BLaER1 treated with 17β-estradiol and CSF1 and Interleukin-3, amounts not matched to agents 10 nM and 100 nM (cell line): ENCODE results near the gene TRIM61.
A peak's percentile ranks its signal among the peaks of the same experiment; 100 is the strongest.
"Not testable (repeated sequence)": the region's sequence is repeated elsewhere in the genome, so short reads cannot be mapped to it uniquely, and the experiment has no call there.

Experiments used
- H3K27ac ChIP-seq, 11 experiments: shearing (Covaris generic); formaldehyde crosslinking; 2 replicates each; pipeline ENCODE4 v1.8.1; 2022
- H3K27me3 ChIP-seq, 11 experiments: shearing (Covaris generic); formaldehyde crosslinking; 2 replicates each; pipeline ENCODE4 v1.8.1; 2022
- H3K36me3 ChIP-seq, 11 experiments: shearing (Covaris generic); formaldehyde crosslinking; 2 replicates each; pipeline ENCODE4 v1.8.1; 2022
- H3K4me1 ChIP-seq, 10 experiments: shearing (Covaris generic); formaldehyde crosslinking; 2 replicates each; pipeline ENCODE4 v1.8.1; 2022
- H3K4me2 ChIP-seq, 11 experiments: shearing (Covaris generic); formaldehyde crosslinking; 2 replicates each; pipeline ENCODE4 v1.8.1; 2022
- H3K4me3 ChIP-seq, 10 experiments: shearing (Covaris generic); formaldehyde crosslinking; 2 replicates each; pipeline ENCODE4 v1.8.1; 2022
- H3K9ac ChIP-seq, 11 experiments: shearing (Covaris generic); formaldehyde crosslinking; 2 replicates each; pipeline ENCODE4 v1.8.1; 2022
- H3K9me3 ChIP-seq, 11 experiments: shearing (Covaris generic); formaldehyde crosslinking; replicated peaks in 1 of 11; 2 replicates each; pipeline ENCODE4 v1.8.1; 2022
- H4K20me1 ChIP-seq, 11 experiments: shearing (Covaris generic); formaldehyde crosslinking; 2 replicates each; pipeline ENCODE4 v1.8.1; 2022
- Cebpa-rat ChIP-seq, 11 experiments: shearing (Covaris generic); IDR thresholded peaks; 2 replicates each; pipeline ENCODE4 v1.8.1; 2022

TRIM61 gene

DNA sequence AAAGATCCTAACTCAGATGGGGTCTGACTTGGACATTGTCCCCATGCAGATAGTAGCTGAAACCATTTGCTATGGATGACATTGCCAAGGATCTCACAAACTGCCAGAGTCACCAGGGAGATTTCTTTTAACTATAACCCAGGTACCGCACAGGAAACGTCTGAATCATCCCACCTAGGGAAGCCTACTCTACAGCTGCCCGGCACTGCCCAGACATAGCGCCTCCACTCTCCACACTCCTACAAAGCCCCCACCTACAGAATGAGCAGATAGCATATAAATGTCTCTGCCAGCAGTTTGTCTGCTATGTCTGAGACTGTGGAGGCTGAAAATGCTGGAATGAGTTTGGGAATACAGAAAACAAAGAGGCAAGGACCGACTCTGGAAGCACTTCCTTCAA lies 32.3 kb downstream of the TRIM61 start:
- no peak for TF ChIP-seq Cebpa-rat (IDR thresholded peaks at IDR 0.05)
- no peak overlapping the region for H3K4me3 ChIP-seq
- H4K20me1 ChIP-seq = no peaks in the 10 kb centered on the region
- H3K9me3 ChIP-seq = peaks cover 0 to 9% (median 0%) of the 10 kb centered on the region in 11 experiments; a peak in 6 of 22 replicates
- no peak overlapping the region for H3K9ac ChIP-seq
- H3K4me1 ChIP-seq = peaks cover 0 to 6% (median 0%) of the 10 kb centered on the region in 10 experiments; a peak in 2 of 20 replicates
- no peaks in the 10 kb centered on the region for H3K27me3 ChIP-seq
- H3K36me3 ChIP-seq = no peaks in the 10 kb centered on the region
- H3K4me2 ChIP-seq = no peak overlapping the region
- no peak overlapping the region for H3K27ac ChIP-seq

GRCh38 chr4:164943192-164943591 lies 34.3 kb downstream of the TRIM61 start:
- H3K27ac ChIP-seq = no peak overlapping the region
- H3K36me3 ChIP-seq = no peaks in the 10 kb centered on the region
- H4K20me1 ChIP-seq = no peaks in the 10 kb centered on the region
- peaks cover 0 to 9% (median 0%) of the 10 kb centered on the region in 11 experiments; a peak in 6 of 22 replicates for H3K9me3 ChIP-seq
- TF ChIP-seq Cebpa-rat (IDR thresholded peaks at IDR 0.05) = no peak
- peaks cover 0 to 4% (median 0%) of the 10 kb centered on the region in 10 experiments; a peak in 2 of 20 replicates for H3K4me1 ChIP-seq
- H3K27me3 ChIP-seq = no peaks in the 10 kb centered on the region
- H3K4me3 ChIP-seq = no peak overlapping the region
- H3K4me2 ChIP-seq = no peak overlapping the region
- H3K9ac ChIP-seq = no peak overlapping the region

DNA sequence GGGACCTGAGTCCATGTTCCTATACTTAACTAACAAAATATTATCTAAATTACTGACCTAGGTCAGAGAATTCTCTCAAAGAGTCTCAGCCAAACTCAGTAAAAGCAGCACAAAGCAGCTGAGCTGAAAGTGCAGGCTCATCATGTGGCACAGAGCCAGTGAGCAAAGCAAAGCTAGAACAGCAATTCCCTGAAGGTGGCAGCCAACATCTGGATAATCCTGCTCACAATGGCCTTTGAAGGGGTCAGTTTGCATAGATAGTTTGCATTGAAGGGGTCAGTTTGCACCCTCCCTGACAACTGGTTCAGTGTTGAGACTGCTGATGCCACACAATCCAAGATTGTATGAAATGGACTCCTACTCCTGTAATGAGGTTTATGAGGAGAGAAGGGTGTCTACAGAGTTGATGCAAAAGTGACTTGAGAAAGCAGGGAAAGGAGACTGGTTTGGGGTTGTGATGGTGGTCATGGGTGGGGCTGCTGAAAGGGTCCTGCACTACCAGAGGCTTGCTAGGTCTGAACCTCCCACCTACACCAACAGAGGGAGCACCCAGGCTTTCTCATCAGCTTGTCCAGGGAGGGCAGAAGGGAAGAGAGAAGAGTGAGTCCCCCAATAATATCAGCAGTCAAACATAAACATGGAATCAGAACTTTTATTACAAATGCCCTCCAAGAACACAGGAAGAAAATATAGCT lies 39.7 kb downstream of the TRIM61 start:
- Histone ChIP-seq H3K27me3 (no peaks in the 10 kb centered on the region), H3K9me3 (peaks cover 0 to 4% (median 0%) of the 10 kb centered on the region in 11 experiments; a peak in 6 of 22 replicates), H3K27ac (no peak overlapping the region), H3K4me1 (peaks cover 0 to 12% (median 11%) of the 10 kb centered on the region in 10 experiments; a peak in 12 of 20 replicates), H3K4me3 (no peak overlapping the region), H4K20me1 (no peaks in the 10 kb centered on the region), H3K9ac (no peak overlapping the region), H3K36me3 (no peaks in the 10 kb centered on the region), H3K4me2 (no peak overlapping the region)
- TF ChIP-seq Cebpa-rat (IDR thresholded peaks at IDR 0.05) = no peak

DNA sequence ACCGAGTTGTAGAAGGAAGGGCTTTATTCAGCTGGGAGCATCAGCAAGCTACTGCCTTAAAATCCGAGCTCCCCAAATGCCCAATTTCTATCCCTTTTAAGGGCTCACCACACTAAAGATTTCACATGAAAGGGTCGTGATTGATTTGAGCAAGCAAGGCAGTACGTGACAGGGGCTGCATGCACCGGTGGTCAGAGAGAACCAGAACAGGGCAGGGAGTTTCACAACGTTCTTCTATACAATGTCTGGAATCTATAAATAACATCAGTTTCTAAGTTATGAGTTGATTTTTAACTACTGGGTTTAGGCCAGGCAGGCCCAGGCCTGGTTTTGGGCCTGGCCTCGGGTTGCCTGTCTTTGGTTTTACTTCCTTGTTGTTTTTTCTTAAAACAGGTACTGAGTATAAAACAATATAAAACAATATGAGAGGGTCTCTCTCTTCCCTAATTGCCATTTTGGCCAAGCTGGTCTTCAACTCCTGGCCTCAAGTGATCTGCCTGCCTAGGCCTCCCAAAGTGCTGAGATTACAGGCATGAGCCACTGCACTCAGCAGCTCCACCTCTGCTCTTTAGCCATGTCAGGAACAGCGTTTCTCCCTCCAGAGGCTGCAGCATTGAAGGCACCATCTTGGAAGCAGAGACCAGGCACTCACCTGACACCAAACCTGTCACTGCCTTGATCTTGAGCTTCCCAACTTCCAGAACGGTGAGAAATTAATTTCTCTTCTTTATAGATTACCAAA lies 41.4 kb downstream of the TRIM61 start:
- Histone ChIP-seq H3K9ac (peak overlapping the region in 3 of 11 experiments; percentile 9 to 42 (median 14); a peak in 3 of 22 replicates), H3K27ac (peak overlapping the region in 5 of 11 experiments; percentile 10 to 62 (median 55); a peak in 6 of 22 replicates), H3K4me2 (peak overlapping the region in 8 of 11 experiments; percentile 20 to 59 (median 26); a peak in 12 of 22 replicates), H3K4me1 (peaks cover 0 to 12% (median 11%) of the 10 kb centered on the region in 10 experiments; a peak in 12 of 20 replicates)
- not testable (repeated sequence) for H4K20me1 ChIP-seq, H3K27me3 ChIP-seq, H3K9me3 ChIP-seq, H3K4me3 ChIP-seq, H3K36me3 ChIP-seq

DNA sequence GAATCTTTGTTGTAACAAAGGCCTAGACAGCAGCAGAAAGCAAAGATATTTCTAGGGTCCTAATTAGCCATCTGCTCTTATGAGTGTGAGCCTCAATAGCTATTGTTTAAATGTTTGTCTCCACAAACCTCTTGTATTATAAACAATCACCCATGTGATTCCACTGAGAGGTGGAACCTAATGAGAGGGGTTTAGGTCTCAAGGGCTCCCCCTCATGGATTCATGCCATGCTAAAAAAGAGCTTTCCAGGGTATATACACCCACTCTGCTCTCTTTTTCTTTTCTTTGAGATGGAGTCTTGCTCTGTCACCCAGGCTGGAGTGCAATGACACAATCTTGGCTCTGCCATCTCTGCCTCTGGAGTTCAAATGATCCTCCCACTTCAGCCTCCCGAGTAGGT lies 42.1 kb downstream of the TRIM61 start:
- no peak overlapping the region for H3K4me3 ChIP-seq
- peak overlapping the region in 8 of 11 experiments; percentile 20 to 59 (median 26); a peak in 10 of 22 replicates for H3K4me2 ChIP-seq
- no peaks in the 10 kb centered on the region for H3K27me3 ChIP-seq
- H3K4me1 ChIP-seq = peaks cover 0 to 12% (median 11%) of the 10 kb centered on the region in 10 experiments; a peak in 12 of 20 replicates
- H3K27ac ChIP-seq = peak overlapping the region in 3 of 11 experiments; percentile 10 to 60 (median 55); a peak in 3 of 22 replicates
- no peaks in the 10 kb centered on the region for H4K20me1 ChIP-seq
- peaks cover 0 to 4% (median 0%) of the 10 kb centered on the region in 11 experiments; a peak in 2 of 22 replicates for H3K9me3 ChIP-seq
- H3K9ac ChIP-seq = peak overlapping the region in 1 of 11 experiments; percentile 14; a peak in 1 of 22 replicates
- TF ChIP-seq Cebpa-rat (IDR thresholded peaks at IDR 0.05) = no peak
- H3K36me3 ChIP-seq = no peaks in the 10 kb centered on the region

- Histone ChIP-seq H3K4me1 (peaks cover 0 to 12% (median 11%) of the 10 kb centered on the region in 10 experiments; a peak in 12 of 20 replicates), H3K27ac (no peak overlapping the region), H3K4me3 (no peak overlapping the region), H4K20me1 (no peaks in the 10 kb centered on the region), H3K4me2 (no peak overlapping the region), H3K36me3 (no peaks in the 10 kb centered on the region), H3K27me3 (no peaks in the 10 kb centered on the region), H3K9ac (no peak overlapping the region), H3K9me3 (peaks cover 0 to 15% (median 7%) of the 10 kb centered on the region in 11 experiments; a peak in 7 of 22 replicates)
- TF ChIP-seq Cebpa-rat (IDR thresholded peaks at IDR 0.05) = no peak
Observed at GRCh38 chr4:164933244-164933643, 44.2 kb downstream of the TRIM61 start.

- peaks cover 0 to 12% (median 11%) of the 10 kb centered on the region in 10 experiments; a peak in 12 of 20 replicates for H3K4me1 ChIP-seq
- H3K36me3 ChIP-seq = no peaks in the 10 kb centered on the region
- no peaks in the 10 kb centered on the region for H4K20me1 ChIP-seq
- H3K4me3 ChIP-seq = no peak overlapping the region
- TF ChIP-seq Cebpa-rat (IDR thresholded peaks at IDR 0.05) = no peak
- no peak overlapping the region for H3K9ac ChIP-seq
- no peak overlapping the region for H3K4me2 ChIP-seq
- no peak overlapping the region for H3K27ac ChIP-seq
- no peaks in the 10 kb centered on the region for H3K27me3 ChIP-seq
- peaks cover 0 to 15% (median 7%) of the 10 kb centered on the region in 11 experiments; a peak in 7 of 22 replicates for H3K9me3 ChIP-seq
Observed at GRCh38 chr4:164931551-164932324, 45.7 kb downstream of the TRIM61 start.

DNA sequence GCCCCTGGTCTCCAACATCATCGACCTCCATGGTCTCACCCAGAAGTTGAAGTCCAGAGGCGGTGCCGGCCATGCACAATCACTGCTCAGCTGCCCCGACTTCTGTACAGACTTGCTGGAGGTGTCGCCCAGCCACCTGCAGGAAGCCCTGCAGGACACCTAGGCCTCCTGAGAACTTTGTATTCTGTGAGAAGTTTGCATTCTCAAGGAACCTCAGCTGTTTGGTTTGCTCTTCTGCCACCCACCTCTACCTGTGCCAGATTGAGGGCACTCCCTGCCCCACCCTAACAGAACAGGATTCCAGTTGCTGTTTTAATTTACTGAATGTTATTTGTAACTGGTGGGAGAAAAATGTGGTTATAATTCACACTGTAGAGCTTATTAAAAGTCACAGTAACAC lies 46.8 kb downstream of the TRIM61 start:
- Histone ChIP-seq H3K27ac (no peak overlapping the region), H3K4me1 (peaks cover 0 to 5% (median 3%) of the 10 kb centered on the region in 10 experiments; a peak in 12 of 20 replicates), H3K36me3 (no peaks in the 10 kb centered on the region), H3K4me3 (no peak overlapping the region), H3K27me3 (no peaks in the 10 kb centered on the region), H3K4me2 (no peak overlapping the region), H4K20me1 (no peaks in the 10 kb centered on the region), H3K9ac (no peak overlapping the region), H3K9me3 (peaks cover 0 to 15% (median 7%) of the 10 kb centered on the region in 11 experiments; a peak in 7 of 22 replicates)
- no peak for TF ChIP-seq Cebpa-rat (IDR thresholded peaks at IDR 0.05)

DNA sequence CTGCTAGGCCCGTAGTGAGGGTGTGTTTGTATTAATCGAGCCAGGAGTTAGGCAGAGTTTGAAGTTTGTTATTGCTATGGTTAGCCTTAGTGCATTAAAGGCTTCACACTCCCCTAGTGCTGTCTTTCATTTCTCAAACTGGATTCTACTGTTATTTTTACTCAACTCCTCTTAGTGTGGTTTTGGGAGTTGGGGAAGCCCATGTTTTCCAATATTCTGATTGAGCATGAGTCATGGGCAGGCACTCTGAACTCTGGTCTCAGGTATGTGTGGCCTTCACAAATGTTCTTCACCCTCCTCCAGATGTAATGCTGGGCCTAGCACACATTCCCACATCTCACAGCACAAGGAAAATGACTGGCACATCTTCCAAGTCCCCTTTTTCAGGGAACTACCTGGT lies 50.4 kb downstream of the TRIM61 start:
- not testable (repeated sequence) for H3K36me3 ChIP-seq, H3K4me2 ChIP-seq, H3K9ac ChIP-seq, H3K27me3 ChIP-seq, H3K27ac ChIP-seq, H4K20me1 ChIP-seq, H3K4me1 ChIP-seq, H3K4me3 ChIP-seq
- peaks cover 0 to 15% (median 7%) of the 10 kb centered on the region in 11 experiments; a peak in 8 of 22 replicates for H3K9me3 ChIP-seq
